Measurements from ENCODE around the gene SLC5A9.
"Not testable (repeated sequence)": the region's sequence is repeated elsewhere in the genome, so short reads cannot be mapped to it uniquely, and the experiment has no call there.

Gene SLC5A9

DNA sequence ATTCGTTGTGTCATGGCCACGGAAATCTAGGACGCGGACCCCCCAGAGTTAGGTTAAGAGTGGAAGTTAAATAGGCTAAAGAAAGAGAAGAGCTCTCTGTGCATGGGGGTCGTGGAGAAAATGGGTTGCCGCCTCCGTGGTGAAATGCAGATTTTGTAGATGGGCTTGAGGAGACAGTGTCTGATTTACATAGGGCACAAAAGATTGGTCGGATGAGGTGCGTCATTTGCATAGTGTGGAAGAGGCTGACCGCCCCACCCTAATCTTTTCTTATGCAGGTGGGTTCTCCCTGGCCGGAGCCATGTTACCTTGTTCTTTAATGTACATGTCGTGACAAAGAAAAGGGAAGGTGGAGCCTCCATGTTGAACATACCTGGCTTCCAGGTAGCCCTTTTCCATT lies 14.3 kb upstream of the SLC5A9 start:
- TF ChIP-seq, protein P1, sequence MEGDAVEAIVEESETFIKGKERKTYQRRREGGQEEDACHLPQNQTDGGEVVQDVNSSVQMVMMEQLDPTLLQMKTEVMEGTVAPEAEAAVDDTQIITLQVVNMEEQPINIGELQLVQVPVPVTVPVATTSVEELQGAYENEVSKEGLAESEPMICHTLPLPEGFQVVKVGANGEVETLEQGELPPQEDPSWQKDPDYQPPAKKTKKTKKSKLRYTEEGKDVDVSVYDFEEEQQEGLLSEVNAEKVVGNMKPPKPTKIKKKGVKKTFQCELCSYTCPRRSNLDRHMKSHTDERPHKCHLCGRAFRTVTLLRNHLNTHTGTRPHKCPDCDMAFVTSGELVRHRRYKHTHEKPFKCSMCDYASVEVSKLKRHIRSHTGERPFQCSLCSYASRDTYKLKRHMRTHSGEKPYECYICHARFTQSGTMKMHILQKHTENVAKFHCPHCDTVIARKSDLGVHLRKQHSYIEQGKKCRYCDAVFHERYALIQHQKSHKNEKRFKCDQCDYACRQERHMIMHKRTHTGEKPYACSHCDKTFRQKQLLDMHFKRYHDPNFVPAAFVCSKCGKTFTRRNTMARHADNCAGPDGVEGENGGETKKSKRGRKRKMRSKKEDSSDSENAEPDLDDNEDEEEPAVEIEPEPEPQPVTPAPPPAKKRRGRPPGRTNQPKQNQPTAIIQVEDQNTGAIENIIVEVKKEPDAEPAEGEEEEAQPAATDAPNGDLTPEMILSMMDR (IDR thresholded peaks at IDR 0.05; ENCODE audit: extremely low read depth, insufficient read depth, missing control alignments), result no peak
- in situ Hi-C loops (cut with MboI; ENCODE audit: low pct_unique_long_range_greater_than_20kb, low sequenced_read_pairs, unreplicated experiment), result loop anchor here (10.0 kb wide), 1 partner anchor 103 kb away; no protein-coding TSS in a partner anchor
- DNase-seq (ENCODE audit: low spot score), result no peak

DNA sequence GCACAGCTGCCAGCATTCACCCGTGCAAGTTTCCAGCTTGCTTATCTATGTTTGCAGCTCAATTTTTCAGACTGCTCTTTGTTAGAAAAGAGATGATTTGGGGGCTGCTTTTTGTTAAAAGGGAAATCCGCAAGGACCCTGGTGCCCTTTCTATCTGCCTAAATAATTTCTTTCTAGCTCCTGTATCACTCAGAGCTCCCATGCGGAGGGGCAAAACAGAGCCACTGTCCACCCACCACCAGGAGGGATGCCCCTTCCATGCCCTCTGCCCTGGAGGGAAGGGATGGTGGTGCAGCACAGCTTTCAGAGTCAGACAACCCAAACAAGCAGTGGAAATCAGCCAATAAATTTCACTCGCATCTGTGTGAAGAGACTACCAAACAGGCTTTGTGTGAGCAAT lies 13.9 kb upstream of the SLC5A9 start:
- in situ Hi-C loops (cut with MboI; ENCODE audit: low pct_unique_long_range_greater_than_20kb, low sequenced_read_pairs, unreplicated experiment), result loop anchor here (10.0 kb wide), 1 partner anchor 104 kb away; no protein-coding TSS in a partner anchor
- no peak for DNase-seq (ENCODE audit: low spot score)
- TF ChIP-seq, protein P1 (IDR thresholded peaks at IDR 0.05; ENCODE audit: extremely low read depth, insufficient read depth, missing control alignments), result no peak

DNA sequence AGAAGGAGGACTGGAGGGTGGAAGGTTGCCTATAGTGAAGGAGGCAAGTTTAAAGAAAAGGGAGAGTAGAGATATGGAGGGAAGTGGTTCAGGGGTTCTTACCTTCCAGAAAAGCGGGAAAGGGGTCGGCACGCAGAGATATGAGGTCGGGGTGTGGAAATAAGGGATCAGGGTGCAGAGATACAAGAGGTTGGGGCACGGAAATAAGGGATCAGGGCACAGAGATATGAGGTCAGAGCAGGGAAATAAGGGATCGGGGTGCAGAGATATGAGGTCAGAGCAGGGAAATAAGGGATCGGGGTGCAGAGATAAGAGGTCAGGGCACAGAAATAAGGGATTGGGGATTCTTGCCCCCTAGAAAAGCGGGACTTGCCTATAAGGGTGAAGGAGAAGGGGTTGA lies 9.1 kb upstream of the SLC5A9 start:
- in situ Hi-C loops (cut with MboI; ENCODE audit: low pct_unique_long_range_greater_than_20kb, low sequenced_read_pairs, unreplicated experiment); DNase-seq (ENCODE audit: low spot score): not testable (repeated sequence)

DNA sequence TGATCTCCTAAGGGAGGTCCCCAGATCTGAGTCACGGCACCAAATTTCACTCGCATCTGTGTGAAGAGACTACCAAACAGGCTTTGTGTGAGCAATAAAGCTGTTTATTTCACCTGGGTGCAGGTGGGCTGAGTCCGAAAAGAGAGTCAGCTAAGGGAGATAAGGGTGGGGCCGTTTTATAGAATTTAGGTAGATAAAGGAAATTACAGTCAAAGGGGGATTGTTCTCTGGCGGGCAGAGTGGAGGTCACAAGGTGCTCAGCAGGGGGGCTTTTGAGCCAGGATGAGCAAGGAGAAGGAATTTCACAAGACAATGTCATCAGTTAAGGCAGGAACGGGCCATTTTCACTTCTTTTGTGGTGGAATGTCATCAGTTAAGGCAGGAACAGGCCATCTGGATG lies 8.2 kb upstream of the SLC5A9 start:
- in situ Hi-C loops (cut with MboI; ENCODE audit: low pct_unique_long_range_greater_than_20kb, low sequenced_read_pairs, unreplicated experiment); DNase-seq (ENCODE audit: low spot score): not testable (repeated sequence)

DNA sequence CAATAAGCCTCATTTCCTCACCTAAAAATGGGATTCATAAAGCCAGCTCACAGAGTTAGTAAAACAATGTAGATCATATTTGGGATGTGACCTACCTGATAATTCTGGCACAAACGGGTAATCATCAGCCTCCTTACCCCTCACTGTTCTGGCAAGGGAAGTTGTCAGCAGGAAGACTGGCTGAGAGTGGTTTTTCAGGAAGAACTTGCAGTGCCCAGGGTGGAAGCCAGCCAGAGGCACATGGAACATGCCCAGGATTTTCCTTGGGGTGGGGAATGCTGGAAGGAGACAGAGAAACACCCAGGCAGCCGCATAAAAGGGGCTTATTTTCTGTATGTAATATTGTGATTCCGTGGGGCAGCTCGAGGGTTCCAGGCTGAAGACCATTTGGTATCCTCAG lies 7.7 kb upstream of the SLC5A9 start:
- TF ChIP-seq, protein P1 (IDR thresholded peaks at IDR 0.05; ENCODE audit: extremely low read depth, insufficient read depth, missing control alignments), result no peak
- no peak for DNase-seq (ENCODE audit: low spot score)
- in situ Hi-C loops (cut with MboI; ENCODE audit: low pct_unique_long_range_greater_than_20kb, low sequenced_read_pairs, unreplicated experiment), result no loop called here

DNA sequence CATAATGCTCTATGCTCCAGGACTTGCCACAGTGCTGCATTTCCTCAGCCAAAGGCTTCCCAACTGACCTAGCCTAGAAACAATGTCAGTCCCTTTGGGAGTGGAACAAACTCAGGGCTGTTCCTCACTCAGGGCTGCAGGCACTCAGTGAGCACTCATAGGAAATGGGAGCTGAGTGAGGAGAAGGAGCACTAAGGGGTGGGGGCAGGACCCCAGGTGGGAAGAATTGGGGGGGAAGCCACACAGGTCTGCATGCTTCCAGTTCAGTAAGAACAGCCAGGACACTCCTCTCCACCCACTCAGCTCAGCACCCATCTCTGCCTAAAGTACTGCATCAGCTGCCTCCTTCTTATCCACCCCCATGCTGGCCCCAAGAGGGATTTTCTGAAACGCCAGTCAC lies 7.3 kb upstream of the SLC5A9 start:
- in situ Hi-C loops (cut with MboI; ENCODE audit: low pct_unique_long_range_greater_than_20kb, low sequenced_read_pairs, unreplicated experiment), result no loop called here
- no peak for DNase-seq (ENCODE audit: low spot score)
- TF ChIP-seq, protein P1 (IDR thresholded peaks at IDR 0.05; ENCODE audit: extremely low read depth, insufficient read depth, missing control alignments), result no peak

DNA sequence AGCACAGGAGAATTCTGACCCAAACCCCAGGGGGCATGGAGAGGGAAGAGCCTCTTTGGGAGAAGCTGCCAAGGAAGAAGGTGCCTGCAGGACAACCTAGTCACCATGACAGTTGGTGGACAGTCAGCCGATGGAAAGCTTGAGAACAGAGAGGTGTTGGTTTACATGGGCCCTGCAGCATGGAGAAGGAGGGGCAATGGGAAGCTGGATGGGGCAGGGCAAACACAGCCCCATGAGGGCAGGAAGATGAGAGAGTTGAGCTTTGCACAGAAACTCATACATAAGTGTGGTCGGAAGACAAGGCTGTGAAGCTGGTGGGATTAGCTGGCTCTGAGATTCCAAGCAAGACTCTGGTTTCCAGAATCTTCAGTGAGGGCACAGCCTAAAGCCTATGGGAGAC lies 6.6 kb upstream of the SLC5A9 start:
- TF ChIP-seq, protein P1 (IDR thresholded peaks at IDR 0.05; ENCODE audit: extremely low read depth, insufficient read depth, missing control alignments), result no peak
- in situ Hi-C loops (cut with MboI; ENCODE audit: low pct_unique_long_range_greater_than_20kb, low sequenced_read_pairs, unreplicated experiment), result no loop called here
- DNase-seq (ENCODE audit: low spot score), result no peak

DNA sequence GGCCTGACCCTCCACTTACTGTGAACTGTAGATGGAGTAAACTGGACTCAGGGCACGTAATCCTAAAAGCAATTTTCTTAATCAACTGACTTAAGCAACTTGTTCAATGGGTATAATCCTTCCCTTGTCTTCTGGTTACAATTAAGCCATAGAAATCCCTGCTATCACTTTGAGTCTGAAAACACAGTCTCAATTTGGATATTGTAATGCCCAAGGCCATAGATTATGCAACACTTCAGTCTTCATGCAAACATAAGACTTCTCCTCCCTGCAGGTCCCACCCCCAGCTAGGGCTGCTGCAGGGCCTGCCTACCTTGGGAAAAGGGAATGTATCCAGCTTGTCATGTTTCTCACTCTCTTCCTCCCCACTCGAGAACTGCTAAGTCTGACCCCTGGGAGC lies 6.2 kb upstream of the SLC5A9 start:
- TF ChIP-seq, protein P1 (IDR thresholded peaks at IDR 0.05; ENCODE audit: extremely low read depth, insufficient read depth, missing control alignments), result no peak
- in situ Hi-C loops (cut with MboI; ENCODE audit: low pct_unique_long_range_greater_than_20kb, low sequenced_read_pairs, unreplicated experiment), result no loop called here
- DNase-seq (ENCODE audit: low spot score), result no peak

Measured in GM13977 (cell line).